HepG2 (cell line): Measurements from ENCODE around the gene DDOST. TPM values are rescaled to one million over a fixed set of nuclear protein-coding genes. Genes with fewer than 3 reads are reported as not detected.

Experiments
- CHD2 ChIP-seq: IDR thresholded peaks from 2 replicates; pipeline ENCODE4 v1.6.1; 2011; ENCODE audit warnings: low read depth, low read length, improper control_type of control experiment
- CSRNP1 ChIP-seq: sonication (generic); formaldehyde crosslinking; IDR thresholded peaks from 2 replicates; pipeline ENCODE4 v1.8.1; 2023; ENCODE audit warnings: mild to moderate bottlenecking, missing genetic modification reagents
- DR1 ChIP-seq: sonication (generic); formaldehyde crosslinking; IDR thresholded peaks from 2 replicates; pipeline ENCODE4 v1.8.0; 2021; ENCODE audit warnings: mild to moderate bottlenecking, missing genetic modification reagents, inconsistent platforms
- FOSL1 ChIP-seq: sonication (generic); formaldehyde crosslinking; IDR thresholded peaks from 2 replicates; pipeline ENCODE4 v1.9.0; 2021; ENCODE audit warnings: missing genetic modification reagents, borderline replicate concordance
- FOXA3 ChIP-seq: IDR thresholded peaks from 2 replicates; pipeline ENCODE4 v1.6.1; 2016; ENCODE audit warnings: missing genetic modification reagents, missing compliant biosample characterization
- GTF2F1 ChIP-seq: fragments of 150-350 bp; IDR thresholded peaks from 2 replicates; pipeline ENCODE4 v1.6.1; 2014; ENCODE audit warnings: low read length
- HOXA7 ChIP-seq: sonication (generic); formaldehyde crosslinking; IDR thresholded peaks from 2 replicates; pipeline ENCODE4 v1.8.1; 2022; ENCODE audit warnings: mild to moderate bottlenecking, missing genetic modification reagents, moderate library complexity
- JUND ChIP-seq: sonication (generic); formaldehyde crosslinking; IDR thresholded peaks from 2 replicates; pipeline ENCODE4 v1.8.0; 2022; ENCODE audit warnings: mild to moderate bottlenecking, missing genetic modification reagents
- KDM3A ChIP-seq: IDR thresholded peaks from 2 replicates; pipeline ENCODE4 v1.6.1; 2018; ENCODE audit warnings: low read depth, missing compliant biosample characterization
- NR2F6 ChIP-seq, 2 experiments: IDR thresholded peaks; 2 replicates each; pipeline ENCODE4 v1.6.1; 2016; ENCODE audit warnings: antibody characterized with exemption in 1 of 2, mild to moderate bottlenecking in 1 of 2
- PAX8 ChIP-seq: sonication (generic); formaldehyde crosslinking; IDR thresholded peaks from 2 replicates; pipeline ENCODE4 v1.8.0; 2022; ENCODE audit warnings: mild to moderate bottlenecking, missing genetic modification reagents, borderline replicate concordance
- PBX3 ChIP-seq: sonication (generic); formaldehyde crosslinking; IDR thresholded peaks from 2 replicates; pipeline ENCODE4 v1.8.1; 2023; ENCODE audit warnings: missing genetic modification reagents, inconsistent platforms, borderline replicate concordance
- PHF5A ChIP-seq: IDR thresholded peaks from one replicate; pipeline ENCODE4 v1.6.1; 2018; ENCODE audit warnings: low read depth, missing genetic modification reagents; ENCODE audit not compliant: unreplicated experiment
- RELA ChIP-seq: sonication (generic); formaldehyde crosslinking; IDR thresholded peaks from 2 replicates; pipeline ENCODE4 v1.4.0; 2020; ENCODE audit warnings: missing genetic modification reagents
- SP140L ChIP-seq: sonication (generic); formaldehyde crosslinking; IDR thresholded peaks from 2 replicates; pipeline ENCODE4 v1.4.0; 2020; ENCODE audit warnings: missing genetic modification reagents, borderline replicate concordance
- TCF7L2 ChIP-seq: IDR thresholded peaks from 2 replicates; pipeline ENCODE4 v1.6.1; 2011; ENCODE audit warnings: mild to moderate bottlenecking, low read depth, low read length, moderate library complexity
- ZMYM4 ChIP-seq: sonication (generic); formaldehyde crosslinking; IDR thresholded peaks from 2 replicates; pipeline ENCODE4 v1.8.1; 2023; ENCODE audit warnings: mild to moderate bottlenecking, missing genetic modification reagents
- ZNF33B ChIP-seq: sonication (generic); formaldehyde crosslinking; IDR thresholded peaks from 2 replicates; pipeline ENCODE4 v1.5.1; 2020; ENCODE audit warnings: mild to moderate bottlenecking, missing genetic modification reagents
- ZNF713 ChIP-seq: sonication (generic); formaldehyde crosslinking; IDR thresholded peaks from 2 replicates; pipeline ENCODE4 v1.4.0; 2020; ENCODE audit warnings: mild to moderate bottlenecking, missing genetic modification reagents
- polyA plus RNA-seq, 8 experiments: library from polyadenylated mRNA; depleted of rRNA in 3 of 8; stranded (reverse) in 7 of 8; unstranded in 1 of 8; fragments of >200 nt; fragmentation: Illumina TruSeq in 4 of 8; extraction: Trizol in 4 of 8; gene quantifications; 2 replicates each; pipeline versions ENCODE4 v1.2.1 to v1.2.3, GENCODE V29; 2011 to 2016; ENCODE audit warnings: low read depth in 4 of 8, missing spikeins in 1 of 8, mixed read lengths in 1 of 8; ENCODE audit not compliant: insufficient read depth in 1 of 8
- total RNA-seq, 5 experiments: library from RNA; depleted of rRNA; stranded (reverse); fragments of >200 nt; fragmentation: Illumina TruSeq; extraction: Trizol; gene quantifications; 2 replicates each; pipeline ENCODE4 v1.2.3, GENCODE V29; 2016; ENCODE audit warnings: low read depth in 1 of 5
- TF ChIP-seq, protein P1 (sequence below), 2 experiments: IDR thresholded peaks; 2 replicates each; pipeline ENCODE4 v1.6.1; 2011 to 2012; ENCODE audit warnings: low read length in 2 of 2, borderline replicate concordance in 1 of 2, low read depth in 1 of 2, mild to moderate bottlenecking in 1 of 2, moderate library complexity in 1 of 2
- TF ChIP-seq, protein P2 (sequence below): sonication (generic); formaldehyde crosslinking; IDR thresholded peaks from 2 replicates; pipeline ENCODE4 v1.8.0; 2022; ENCODE audit warnings: mild to moderate bottlenecking, missing genetic modification reagents

The DDOST gene
- total and polyA plus RNA-seq, 2 of the 13 experiments (the other 11 are each of a cell fraction or from before 2014, with no cell fraction given) = 335 to 494 TPM

DNA sequence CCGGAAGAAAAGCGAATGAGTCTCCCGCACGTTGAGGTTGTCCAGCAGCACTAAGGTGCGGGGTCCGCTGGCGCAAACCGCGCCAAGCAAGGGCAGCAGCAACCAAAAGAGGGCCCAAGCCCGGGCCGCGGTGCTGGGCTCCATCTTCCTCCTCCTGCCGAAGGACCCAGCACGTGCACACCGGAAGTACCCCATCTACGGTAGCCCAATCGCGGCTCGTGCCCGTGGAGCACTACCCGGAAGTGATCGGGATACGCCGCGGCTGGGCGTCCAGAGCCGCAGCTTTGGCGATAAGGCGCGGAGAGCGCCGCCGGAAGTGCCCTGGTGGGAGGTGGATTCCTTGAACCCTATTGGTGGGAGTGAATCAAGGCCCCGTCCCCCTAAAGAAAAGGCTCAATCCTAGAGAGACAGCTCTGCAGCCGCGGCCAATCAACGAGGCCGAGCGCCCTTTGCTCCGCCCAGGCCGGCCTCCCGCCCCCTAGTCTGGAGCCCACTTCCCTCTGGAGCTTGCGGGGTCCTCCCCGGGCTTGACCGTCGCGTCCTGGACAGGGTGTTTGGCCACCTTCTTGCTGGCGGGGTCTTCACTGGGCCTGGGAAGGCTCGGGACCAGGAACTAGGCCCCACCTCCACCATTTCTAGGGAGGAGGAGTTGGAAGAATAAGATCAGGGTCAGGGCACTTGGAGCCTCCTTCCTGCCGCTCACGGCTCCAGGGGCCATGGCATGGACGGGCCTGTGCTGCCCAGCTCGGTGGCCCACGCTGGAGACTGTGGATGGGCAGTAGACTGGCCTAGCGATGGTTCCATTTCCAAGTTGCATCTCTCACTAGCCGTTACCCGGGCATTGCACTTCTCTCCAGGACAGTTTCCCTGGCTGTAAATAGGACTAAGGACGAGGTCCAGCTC is at the start of gene DDOST (continued):
- TF ChIP-seq ZNF33B (CRISPR knock-in tag) (no peak), DR1 (CRISPR knock-in tag) (peak; percentile 63), TCF7L2 (no peak), FOSL1 (CRISPR knock-in tag) (no peak), KDM3A (CRISPR knock-in tag) (no peak; the same call in 1 of the 2 replicates), PBX3 (CRISPR knock-in tag) (no peak), PHF5A (CRISPR knock-in tag) (no peak), JUND (CRISPR knock-in tag) (no peak), RELA (peak; percentile 45; the same call in 1 of the 2 replicates), GTF2F1 (no peak), SP140L (CRISPR knock-in tag) (no peak), FOXA3 (peak; percentile 12; the same call in 1 of the 2 replicates), NR2F6 (IDR thresholded peaks at IDR 0.05) (no peak), NR2F6 (CRISPR knock-in tag; IDR thresholded peaks at IDR 0.05) (no peak), ZMYM4 (CRISPR knock-in tag) (peak; percentile 88), PAX8 (no peak; the same call in 1 of the 2 replicates), HOXA7 (no peak), ZNF713 (CRISPR knock-in tag) (no peak), CHD2 (peak; percentile 43; the same call in 1 of the 2 replicates), CSRNP1 (CRISPR knock-in tag) (peak; percentile 80; the same call in 1 of the 2 replicates)
- TF ChIP-seq, protein P1, sequence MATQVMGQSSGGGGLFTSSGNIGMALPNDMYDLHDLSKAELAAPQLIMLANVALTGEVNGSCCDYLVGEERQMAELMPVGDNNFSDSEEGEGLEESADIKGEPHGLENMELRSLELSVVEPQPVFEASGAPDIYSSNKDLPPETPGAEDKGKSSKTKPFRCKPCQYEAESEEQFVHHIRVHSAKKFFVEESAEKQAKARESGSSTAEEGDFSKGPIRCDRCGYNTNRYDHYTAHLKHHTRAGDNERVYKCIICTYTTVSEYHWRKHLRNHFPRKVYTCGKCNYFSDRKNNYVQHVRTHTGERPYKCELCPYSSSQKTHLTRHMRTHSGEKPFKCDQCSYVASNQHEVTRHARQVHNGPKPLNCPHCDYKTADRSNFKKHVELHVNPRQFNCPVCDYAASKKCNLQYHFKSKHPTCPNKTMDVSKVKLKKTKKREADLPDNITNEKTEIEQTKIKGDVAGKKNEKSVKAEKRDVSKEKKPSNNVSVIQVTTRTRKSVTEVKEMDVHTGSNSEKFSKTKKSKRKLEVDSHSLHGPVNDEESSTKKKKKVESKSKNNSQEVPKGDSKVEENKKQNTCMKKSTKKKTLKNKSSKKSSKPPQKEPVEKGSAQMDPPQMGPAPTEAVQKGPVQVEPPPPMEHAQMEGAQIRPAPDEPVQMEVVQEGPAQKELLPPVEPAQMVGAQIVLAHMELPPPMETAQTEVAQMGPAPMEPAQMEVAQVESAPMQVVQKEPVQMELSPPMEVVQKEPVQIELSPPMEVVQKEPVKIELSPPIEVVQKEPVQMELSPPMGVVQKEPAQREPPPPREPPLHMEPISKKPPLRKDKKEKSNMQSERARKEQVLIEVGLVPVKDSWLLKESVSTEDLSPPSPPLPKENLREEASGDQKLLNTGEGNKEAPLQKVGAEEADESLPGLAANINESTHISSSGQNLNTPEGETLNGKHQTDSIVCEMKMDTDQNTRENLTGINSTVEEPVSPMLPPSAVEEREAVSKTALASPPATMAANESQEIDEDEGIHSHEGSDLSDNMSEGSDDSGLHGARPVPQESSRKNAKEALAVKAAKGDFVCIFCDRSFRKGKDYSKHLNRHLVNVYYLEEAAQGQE (IDR thresholded peaks at IDR 0.05; ENCODE audit: borderline replicate concordance in 1 of 2, low read depth in 1 of 2, low read length in 2 of 2) = 0 out of 4 replicates have a peak, but pooled peaks of 1 of the 2 experiments have one; percentile 9
- TF ChIP-seq, protein P2, sequence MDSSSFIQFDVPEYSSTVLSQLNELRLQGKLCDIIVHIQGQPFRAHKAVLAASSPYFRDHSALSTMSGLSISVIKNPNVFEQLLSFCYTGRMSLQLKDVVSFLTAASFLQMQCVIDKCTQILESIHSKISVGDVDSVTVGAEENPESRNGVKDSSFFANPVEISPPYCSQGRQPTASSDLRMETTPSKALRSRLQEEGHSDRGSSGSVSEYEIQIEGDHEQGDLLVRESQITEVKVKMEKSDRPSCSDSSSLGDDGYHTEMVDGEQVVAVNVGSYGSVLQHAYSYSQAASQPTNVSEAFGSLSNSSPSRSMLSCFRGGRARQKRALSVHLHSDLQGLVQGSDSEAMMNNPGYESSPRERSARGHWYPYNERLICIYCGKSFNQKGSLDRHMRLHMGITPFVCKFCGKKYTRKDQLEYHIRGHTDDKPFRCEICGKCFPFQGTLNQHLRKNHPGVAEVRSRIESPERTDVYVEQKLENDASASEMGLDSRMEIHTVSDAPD (CRISPR knock-in tag) = peak; percentile 68; the same call in 1 of the 2 replicates
